Upper lobe of left lung (tissue), 4 donors: ENCODE data around the gene ADCY5.

ENCODE experiments used
- CTCF ChIP-seq, 6 experiments: fragments of 450-650 bp in 4 of 6; fragments of 200-600 bp in 2 of 6; sonication (generic) in 2 of 6; IDR thresholded peaks; one replicate each; pipeline ENCODE4 v1.5.1; 2016 to 2019; ENCODE audit warnings: antibody characterized with exemption in 6 of 6
- POLR2A ChIP-seq, 4 donors: fragments of 450-650 bp; IDR thresholded peaks; one replicate each; pipeline ENCODE4 v1.5.1; 2016 to 2017; ENCODE audit warnings: antibody characterized with exemption in 4 of 4, mild to moderate bottlenecking in 2 of 4

GRCh38 chr3:123431658-123432324 is 17.1 kb downstream of the ADCY5 start:
- TF ChIP-seq CTCF (IDR thresholded peaks at IDR 0.05) (no peak), POLR2A (IDR thresholded peaks at IDR 0.05) (no peak)
